ENCODE results near the gene GSTA3. TPM values are rescaled to one million over a fixed set of nuclear protein-coding genes. Genes with fewer than 3 reads are reported as not detected.
A peak's percentile ranks its signal among the peaks of the same experiment; 100 is the strongest.

Gene GSTA3
- total and polyA plus RNA-seq, 2 donors (not counting 1 experiment from before 2014, with no cell fraction given) = not detected

DNA sequence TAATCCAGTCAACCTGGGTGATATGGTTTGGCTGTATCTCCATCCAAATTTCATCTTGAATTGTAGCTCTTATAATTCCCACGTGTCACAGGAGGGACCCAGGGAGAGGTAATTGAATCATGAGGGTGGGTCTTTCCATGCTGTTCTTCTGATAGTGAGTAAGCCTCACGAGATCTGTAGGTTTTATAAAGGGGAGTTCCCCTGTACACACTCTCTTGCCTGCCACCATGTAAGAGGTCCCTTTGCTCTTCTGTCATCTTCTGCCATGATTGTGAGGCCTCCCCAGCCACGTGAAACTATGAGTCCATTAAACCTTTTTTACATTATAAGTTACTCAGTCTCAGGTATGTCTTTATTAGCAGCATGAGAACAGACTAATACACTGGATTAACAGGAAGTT lies 19.5 kb downstream of the GSTA3 start:
- H3K36me3 ChIP-seq (ENCODE audit: control insufficient read depth, insufficient read depth, low read length) = no peaks in the 10 kb centered on the region
- H3K4me1 ChIP-seq (ENCODE audit: control insufficient read depth, extremely low read depth, insufficient read depth, low read length) = no peaks in the 10 kb centered on the region
- no peaks in the 10 kb centered on the region for H3K9me3 ChIP-seq (ENCODE audit: control insufficient read depth, insufficient read depth, low read depth, low read length)
- TF ChIP-seq EZH2 (IDR thresholded peaks at IDR 0.05; ENCODE audit: low read length, missing control alignments) = no peak
- TF ChIP-seq, protein P1, sequence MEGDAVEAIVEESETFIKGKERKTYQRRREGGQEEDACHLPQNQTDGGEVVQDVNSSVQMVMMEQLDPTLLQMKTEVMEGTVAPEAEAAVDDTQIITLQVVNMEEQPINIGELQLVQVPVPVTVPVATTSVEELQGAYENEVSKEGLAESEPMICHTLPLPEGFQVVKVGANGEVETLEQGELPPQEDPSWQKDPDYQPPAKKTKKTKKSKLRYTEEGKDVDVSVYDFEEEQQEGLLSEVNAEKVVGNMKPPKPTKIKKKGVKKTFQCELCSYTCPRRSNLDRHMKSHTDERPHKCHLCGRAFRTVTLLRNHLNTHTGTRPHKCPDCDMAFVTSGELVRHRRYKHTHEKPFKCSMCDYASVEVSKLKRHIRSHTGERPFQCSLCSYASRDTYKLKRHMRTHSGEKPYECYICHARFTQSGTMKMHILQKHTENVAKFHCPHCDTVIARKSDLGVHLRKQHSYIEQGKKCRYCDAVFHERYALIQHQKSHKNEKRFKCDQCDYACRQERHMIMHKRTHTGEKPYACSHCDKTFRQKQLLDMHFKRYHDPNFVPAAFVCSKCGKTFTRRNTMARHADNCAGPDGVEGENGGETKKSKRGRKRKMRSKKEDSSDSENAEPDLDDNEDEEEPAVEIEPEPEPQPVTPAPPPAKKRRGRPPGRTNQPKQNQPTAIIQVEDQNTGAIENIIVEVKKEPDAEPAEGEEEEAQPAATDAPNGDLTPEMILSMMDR (conservative IDR thresholded peaks at IDR 0.05 in 1 of 2, IDR thresholded peaks at IDR 0.05 in 1 of 2; ENCODE audit: low read depth in 1 of 2, low read length in 2 of 2) = no peak
- H3K27ac ChIP-seq (ENCODE audit: insufficient read depth, low read length) = no peak overlapping the region
- H3K27me3 ChIP-seq (ENCODE audit: control insufficient read depth, insufficient read depth, low read length) = no peaks in the 10 kb centered on the region
- no peak overlapping the region for H2AFZ ChIP-seq (ENCODE audit: low read length)
- no peak for DNase-seq (ENCODE audit: low read depth in 2 of 2)
- H3K4me2 ChIP-seq (ENCODE audit: extremely low read depth, insufficient read depth, low read length) = no peak overlapping the region
- H3K9ac ChIP-seq (ENCODE audit: insufficient read depth, low read length) = no peak overlapping the region
- H3K79me2 ChIP-seq (ENCODE audit: control insufficient read depth, insufficient read depth, low read length) = no peaks in the 10 kb centered on the region
- H4K20me1 ChIP-seq (ENCODE audit: control insufficient read depth, extremely low read depth, insufficient read depth, low read length) = no peaks in the 10 kb centered on the region
- H3K4me3 ChIP-seq (replicated peaks in 1 of 4; ENCODE audit: control extremely low read depth in 1 of 4, insufficient read depth in 1 of 4, low read depth in 3 of 4, low read length in 4 of 4) = no peak overlapping the region

GRCh38 chr6:52887910-52888524 lies 21.5 kb downstream of the GSTA3 start:
- H3K4me2 ChIP-seq (ENCODE audit: extremely low read depth, insufficient read depth, low read length) = no peak overlapping the region
- no peaks in the 10 kb centered on the region for H3K36me3 ChIP-seq (ENCODE audit: control insufficient read depth, insufficient read depth, low read length)
- no peaks in the 10 kb centered on the region for H3K4me1 ChIP-seq (ENCODE audit: control insufficient read depth, extremely low read depth, insufficient read depth, low read length)
- H3K27me3 ChIP-seq (ENCODE audit: control insufficient read depth, insufficient read depth, low read length) = no peaks in the 10 kb centered on the region
- H3K9me3 ChIP-seq (ENCODE audit: control insufficient read depth, insufficient read depth, low read depth, low read length) = no peaks in the 10 kb centered on the region
- H2AFZ ChIP-seq (ENCODE audit: low read length) = no peak overlapping the region
- peak; percentile 20 to 60 for DNase-seq (ENCODE audit: low read depth in 2 of 2)
- H3K4me3 ChIP-seq (replicated peaks in 1 of 4; ENCODE audit: control extremely low read depth in 1 of 4, insufficient read depth in 1 of 4, low read depth in 3 of 4, low read length in 4 of 4) = no peak overlapping the region
- TF ChIP-seq, protein P1 (conservative IDR thresholded peaks at IDR 0.05 in 1 of 2, IDR thresholded peaks at IDR 0.05 in 1 of 2; ENCODE audit: low read depth in 1 of 2, low read length in 2 of 2) = no peak
- no peak for TF ChIP-seq EZH2 (IDR thresholded peaks at IDR 0.05; ENCODE audit: low read length, missing control alignments)
- H3K9ac ChIP-seq (ENCODE audit: insufficient read depth, low read length) = no peak overlapping the region
- no peak overlapping the region for H3K27ac ChIP-seq (ENCODE audit: insufficient read depth, low read length)
- H4K20me1 ChIP-seq (ENCODE audit: control insufficient read depth, extremely low read depth, insufficient read depth, low read length) = no peaks in the 10 kb centered on the region
- no peaks in the 10 kb centered on the region for H3K79me2 ChIP-seq (ENCODE audit: control insufficient read depth, insufficient read depth, low read length)

GRCh38 chr6:52881996-52882841 lies 27.3 kb downstream of the GSTA3 start:
- H3K9me3 ChIP-seq (ENCODE audit: control insufficient read depth, insufficient read depth, low read depth, low read length) = no peaks in the 10 kb centered on the region
- H2AFZ ChIP-seq (ENCODE audit: low read length) = peak overlapping the region; percentile 99
- peak overlapping the region; percentile 94 for H3K4me2 ChIP-seq (ENCODE audit: extremely low read depth, insufficient read depth, low read length)
- no peak for TF ChIP-seq EZH2 (IDR thresholded peaks at IDR 0.05; ENCODE audit: low read length, missing control alignments)
- TF ChIP-seq, protein P1 (conservative IDR thresholded peaks at IDR 0.05 in 1 of 2, IDR thresholded peaks at IDR 0.05 in 1 of 2; ENCODE audit: low read depth in 1 of 2, low read length in 2 of 2) = peak; percentile 81 to 88
- peak overlapping the region; percentile 50 for H3K27ac ChIP-seq (ENCODE audit: insufficient read depth, low read length)
- H3K4me3 ChIP-seq (replicated peaks in 1 of 4; ENCODE audit: control extremely low read depth in 1 of 4, insufficient read depth in 1 of 4, low read depth in 3 of 4, low read length in 4 of 4) = peak overlapping the region; percentile 60 to 78 (median 65)
- peak; percentile 51 to 75 for DNase-seq (ENCODE audit: low read depth in 2 of 2)
- peak overlapping the region; percentile 53 for H3K9ac ChIP-seq (ENCODE audit: insufficient read depth, low read length)
- no peaks in the 10 kb centered on the region for H3K79me2 ChIP-seq (ENCODE audit: control insufficient read depth, insufficient read depth, low read length)
- H3K27me3 ChIP-seq (ENCODE audit: control insufficient read depth, insufficient read depth, low read length) = no peaks in the 10 kb centered on the region
- peaks cover 8% of the 10 kb centered on the region for H3K4me1 ChIP-seq (ENCODE audit: control insufficient read depth, extremely low read depth, insufficient read depth, low read length)
- H3K36me3 ChIP-seq (ENCODE audit: control insufficient read depth, insufficient read depth, low read length) = no peaks in the 10 kb centered on the region
- no peaks in the 10 kb centered on the region for H4K20me1 ChIP-seq (ENCODE audit: control insufficient read depth, extremely low read depth, insufficient read depth, low read length)
